HTR-8/SVneo (cell line): ENCODE results near the gene CHD8.
A peak's percentile ranks its signal among the peaks of the same experiment; 100 is the strongest.
"Not testable (repeated sequence)": the region's sequence is repeated elsewhere in the genome, so short reads cannot be mapped to it uniquely, and the experiment has no call there.

Experiments used
- DNase-seq: peaks from one replicate; pipeline ENCODE4 v3.0.0; 2011; ENCODE audit warnings: low spot score, mixed read lengths; ENCODE audit not compliant: insufficient read length
- FAIRE-seq: peaks from 2 replicates; lab custom pipeline; 2011; peaks lifted over from hg19 to GRCh38; lab: Jason Lieb, UNC

The CHD8 gene

DNA sequence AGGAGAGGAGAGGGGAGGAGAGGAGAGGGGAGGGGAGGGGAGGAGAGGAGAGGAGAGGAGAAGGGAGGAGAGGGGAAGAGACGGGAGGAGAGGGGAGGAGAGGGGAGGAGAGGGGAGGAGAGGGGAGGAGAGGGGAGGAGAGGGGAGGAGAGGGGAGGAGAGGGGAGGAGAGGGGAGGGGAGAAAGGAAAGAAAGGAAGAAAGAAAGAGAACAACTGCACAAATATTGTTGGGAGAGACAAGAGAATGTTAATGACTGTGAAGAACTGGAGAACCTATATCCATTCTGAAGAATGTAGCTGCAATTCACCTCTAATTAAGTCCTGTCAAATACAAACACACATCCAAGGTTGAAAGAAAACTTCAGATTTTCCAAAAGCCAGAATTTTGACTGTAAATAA is 13.3 kb downstream of the CHD8 start:
- not testable (repeated sequence) for FAIRE-seq, DNase-seq

- FAIRE-seq (no peak), DNase-seq (no peak)
These were observed 15.1 kb downstream of the CHD8 start for GRCh38 chr14:21440859-21441258.

- DNase-seq = peak; percentile 84
- no peak for FAIRE-seq
These were observed 18.6 kb downstream of the CHD8 start for GRCh38 chr14:21437063-21437901.

DNA sequence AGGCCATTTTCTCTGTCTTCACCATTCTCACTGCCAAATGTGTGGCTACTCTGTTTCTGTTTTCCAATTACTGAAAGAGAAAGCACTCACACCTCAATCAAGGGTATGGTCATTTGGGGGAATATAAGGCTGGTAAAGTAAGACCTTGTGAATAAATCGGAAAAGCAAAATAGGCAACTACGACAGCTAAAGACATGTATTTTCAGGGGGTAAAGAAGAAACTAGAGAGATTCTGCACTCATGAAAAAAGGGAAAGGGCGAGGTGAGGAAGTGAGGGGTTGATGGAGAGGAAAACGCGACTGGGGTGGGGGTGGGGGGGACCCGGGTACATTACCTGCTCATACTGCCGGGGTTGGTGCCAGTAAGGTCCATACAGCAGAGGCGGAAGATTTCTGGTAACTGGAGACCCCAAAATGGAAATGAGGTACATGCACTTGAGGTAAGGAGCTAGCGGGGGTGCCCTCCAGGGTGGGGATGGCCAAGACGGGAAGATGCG is 19.3 kb downstream of the CHD8 start:
- DNase-seq (no peak), FAIRE-seq (no peak)

DNA sequence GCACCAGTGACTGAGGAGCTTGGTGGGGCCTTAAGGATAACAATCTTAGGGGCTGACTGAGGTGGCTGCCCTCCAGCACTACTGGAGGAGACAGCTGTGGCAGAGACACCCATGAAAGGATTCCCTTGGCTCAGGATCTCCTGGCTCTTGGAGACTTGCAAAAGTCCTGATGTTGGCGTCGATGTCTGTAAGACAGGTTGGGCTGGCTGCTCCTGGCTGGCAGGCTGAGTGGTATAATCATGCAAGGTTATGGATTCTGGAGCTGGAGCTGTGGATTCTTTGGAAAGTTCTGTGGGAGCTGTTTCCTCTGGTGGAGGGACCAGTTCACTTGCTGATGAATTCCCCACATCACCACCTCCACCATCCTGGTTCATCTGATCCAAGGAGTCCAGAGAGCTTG is 24.8 kb downstream of the CHD8 start:
- DNase-seq (no peak), FAIRE-seq (no peak)

DNA sequence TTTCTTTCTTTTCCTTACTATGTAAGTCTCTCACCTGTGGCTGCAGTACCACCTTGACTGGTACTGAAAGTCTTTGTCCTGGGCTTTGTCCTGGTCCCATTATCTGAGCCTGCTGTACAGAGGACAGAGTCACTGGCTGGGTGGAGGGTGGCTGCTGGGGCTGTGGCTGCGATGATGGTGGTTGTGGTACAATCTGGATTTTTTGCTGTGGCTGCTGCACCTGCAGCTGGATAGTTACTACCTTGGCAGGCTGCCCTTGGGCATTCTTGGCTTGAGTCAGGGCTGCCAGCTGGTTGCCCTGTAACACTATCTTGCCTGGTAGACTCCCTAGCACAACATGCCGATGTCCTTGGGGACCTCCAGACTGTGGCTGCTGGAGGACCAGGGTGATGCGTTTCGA is 27.0 kb downstream of the CHD8 start:
- FAIRE-seq = no peak
- no peak for DNase-seq

DNA sequence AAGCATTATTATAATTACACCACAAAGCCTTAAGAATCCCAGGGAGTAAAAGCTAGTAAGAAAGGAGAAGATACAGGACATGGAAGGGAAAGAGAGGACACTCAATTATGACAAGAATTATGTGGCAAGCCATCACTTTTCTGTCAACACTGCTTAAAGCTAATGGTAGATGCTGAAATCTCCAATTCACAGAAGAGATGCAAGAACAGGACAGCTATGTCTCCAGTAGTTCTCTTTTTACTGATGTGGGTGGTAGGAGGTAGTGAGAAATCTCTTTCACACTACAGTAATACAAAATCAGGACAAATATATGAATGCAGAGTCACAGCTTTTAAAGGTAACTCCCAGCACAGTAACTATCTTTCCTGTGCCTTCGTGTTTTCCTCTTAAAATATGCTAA is 29.2 kb downstream of the CHD8 start:
- FAIRE-seq (no peak), DNase-seq (no peak)

DNA sequence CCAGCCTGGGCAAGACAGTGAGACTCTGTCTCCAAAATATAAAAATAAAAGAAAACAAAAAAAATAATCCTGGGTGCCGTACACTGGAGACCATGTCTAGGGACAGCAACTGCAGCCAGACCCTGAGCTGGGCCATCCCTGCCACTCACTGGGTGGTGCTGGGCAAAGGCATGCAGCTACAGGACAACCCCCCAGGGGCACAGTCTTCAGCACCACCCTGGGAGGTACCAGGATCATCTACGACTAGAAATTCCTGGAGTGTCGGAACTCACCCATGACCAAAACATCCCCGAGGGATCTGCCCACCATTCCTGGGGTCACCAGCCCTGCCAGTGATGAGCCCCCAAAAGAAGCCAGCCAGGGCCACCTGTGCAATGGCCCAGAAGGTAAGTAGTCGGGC is 36.4 kb downstream of the CHD8 start:
- DNase-seq (no peak), FAIRE-seq (no peak)

DNA sequence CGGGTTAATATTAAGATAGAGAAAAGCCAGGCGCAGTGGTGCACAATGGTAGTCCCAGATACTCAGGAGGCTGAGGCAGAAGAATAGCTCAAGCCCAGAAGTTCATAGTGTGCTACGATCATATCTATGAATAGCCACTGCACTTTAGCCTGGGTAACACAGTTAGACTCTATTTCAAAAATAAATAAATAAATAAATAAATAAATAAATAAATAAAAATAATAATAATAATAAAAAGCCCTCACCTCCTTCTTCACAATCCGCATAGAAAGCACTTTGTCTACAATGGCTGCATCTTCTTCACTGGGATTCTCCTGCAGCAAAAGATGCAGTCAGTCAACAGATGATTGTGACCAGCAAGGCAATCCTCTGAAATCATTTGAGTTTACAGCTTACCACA is 40.6 kb downstream of the CHD8 start:
- FAIRE-seq (no peak), DNase-seq (no peak)

- no peak for DNase-seq
- no peak for FAIRE-seq
These were observed 41.7 kb downstream of the CHD8 start for GRCh38 chr14:21414137-21414631.

DNA sequence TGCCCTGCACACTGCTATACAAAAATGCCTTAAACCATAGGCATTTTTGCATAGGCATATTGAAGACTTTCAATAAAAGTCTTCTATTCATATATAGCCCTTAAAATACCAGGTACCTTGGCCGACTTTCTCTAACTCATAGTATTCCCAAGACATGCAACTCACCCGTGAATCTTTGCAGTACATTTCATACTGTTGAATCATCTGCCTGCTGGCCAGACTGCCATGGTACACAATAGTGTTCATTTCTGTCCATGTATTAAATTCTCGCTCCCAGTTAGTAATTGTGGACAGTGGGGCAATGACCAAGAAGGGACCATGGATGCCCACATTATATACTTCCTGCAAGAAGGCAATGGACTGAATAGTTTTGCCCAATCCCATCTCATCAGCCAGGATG is 47.8 kb downstream of the CHD8 start:
- no peak for DNase-seq
- FAIRE-seq = no peak

DNA sequence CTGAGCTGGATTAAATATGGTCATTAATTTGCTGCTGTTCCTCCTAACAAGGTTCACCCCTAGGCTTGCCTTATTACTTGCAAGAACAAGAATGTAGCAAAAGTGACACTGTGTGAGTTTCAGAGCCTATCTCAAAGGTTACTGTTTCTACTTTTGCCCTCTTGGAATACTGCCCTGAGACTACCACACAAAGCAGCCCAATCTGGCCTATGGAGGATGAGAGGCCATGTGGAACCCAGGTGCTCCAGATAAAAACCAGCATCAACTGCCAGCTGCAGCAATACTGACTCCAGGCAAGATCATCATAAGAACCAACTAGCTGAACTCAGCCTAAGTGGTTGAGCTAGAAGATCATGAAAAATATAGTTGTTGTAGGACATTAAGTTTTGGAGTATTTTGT is 49.7 kb downstream of the CHD8 start:
- DNase-seq = no peak

DNA sequence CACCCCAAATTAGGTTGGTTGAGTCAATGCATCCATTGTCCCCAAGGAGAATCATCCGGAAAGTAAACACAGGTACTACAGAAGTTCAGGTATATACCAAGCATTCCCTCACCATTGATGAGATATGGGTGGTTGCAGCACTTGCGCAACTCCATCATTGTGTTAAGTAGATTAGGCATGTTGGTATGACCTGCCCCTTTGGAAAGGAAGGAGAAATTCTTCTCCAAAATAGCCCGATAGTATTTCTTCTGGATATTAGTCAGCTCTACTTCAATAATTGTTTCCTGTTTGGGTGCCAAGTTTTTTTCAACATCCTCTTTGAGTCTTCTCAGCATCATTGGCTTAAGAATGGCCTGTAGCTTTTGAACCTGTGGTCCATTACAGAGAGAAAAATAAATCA is 50.8 kb downstream of the CHD8 start:
- FAIRE-seq = no peak
- DNase-seq = no peak

More for the DNA sequence above, 49.7 kb downstream of the CHD8 start:
- no peak for FAIRE-seq

- no peak for FAIRE-seq
- DNase-seq = no peak
These were observed 56.5 kb downstream of the CHD8 start for GRCh38 chr14:21399311-21399870.

DNA sequence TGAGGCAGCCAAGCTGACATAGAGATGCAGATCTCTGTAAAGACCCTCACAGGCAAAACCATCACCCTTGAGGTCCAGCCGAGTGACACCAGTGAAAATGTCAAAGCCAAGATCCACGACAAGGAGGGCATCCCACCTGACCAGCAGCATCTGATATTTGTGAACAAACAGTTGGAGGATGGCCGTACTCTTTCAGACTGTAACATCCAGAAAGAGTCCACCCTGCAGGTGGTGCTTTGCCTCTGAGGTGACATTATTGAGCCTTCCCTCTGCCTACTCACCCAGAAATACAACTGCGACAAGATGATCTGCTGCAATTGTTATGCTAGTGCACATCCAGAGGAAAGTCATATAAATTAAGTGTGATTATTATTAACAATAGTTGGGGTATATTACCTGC is 57.0 kb downstream of the CHD8 start:
- DNase-seq = no peak
- no peak for FAIRE-seq

GRCh38 chr14:21395450-21395849 is 60.5 kb downstream of the CHD8 start:
- no peak for DNase-seq
- no peak for FAIRE-seq

- DNase-seq = no peak
- no peak for FAIRE-seq
These were observed 70.6 kb downstream of the CHD8 start for GRCh38 chr14:21385188-21385904.

- FAIRE-seq (no peak), DNase-seq (no peak)
These were observed 71.5 kb downstream of the CHD8 start for GRCh38 chr14:21384494-21384851.

- DNase-seq (peak; percentile 77), FAIRE-seq (no peak)
These were observed 72.0 kb downstream of the CHD8 start, which contains the start of gene SUPT16H for GRCh38 chr14:21383848-21384493. Gene SUPT16H (minus strand): TSS chr14:21384019. CDS start chr14:21383927, 92 bp downstream.
